Transverse colon (tissue), 4 donors: Measurements from ENCODE around the gene MADCAM1. TPM values are rescaled to one million over a fixed set of nuclear protein-coding genes. Genes with fewer than 3 reads are reported as not detected.

ENCODE experiments used
- DNase-seq: peaks from one replicate; pipeline ENCODE4 v3.0.0-alpha.2; 2019
- H3K27ac ChIP-seq, 4 donors: fragments of 200-600 bp; sonication (generic); 2 replicates each; pipeline ENCODE4 v1.5.1; 2016 to 2018; ENCODE audit warnings: inconsistent platforms in 4 of 4
- H3K27me3 ChIP-seq: fragments of 200-600 bp; sonication (generic); 2 replicates; pipeline ENCODE4 v1.5.1; 2017; ENCODE audit warnings: inconsistent platforms
- H3K36me3 ChIP-seq, 4 donors: fragments of 200-600 bp; sonication (generic); 2 replicates each; pipeline ENCODE4 v1.5.1; 2017 to 2019; ENCODE audit warnings: inconsistent platforms in 4 of 4
- H3K4me1 ChIP-seq, 4 donors: fragments of 200-600 bp; sonication (generic); 2 replicates each; pipeline ENCODE4 v1.5.1; 2017 to 2020; ENCODE audit warnings: inconsistent platforms in 4 of 4
- H3K4me3 ChIP-seq, 4 donors: fragments of 200-600 bp; sonication (generic); 1 replicate in 1 of 4; 2 replicates in 3 of 4; pipeline versions ENCODE4 v1.5.1 to v1.6.1; 2017 to 2019; ENCODE audit warnings: inconsistent platforms in 4 of 4
- H3K9me3 ChIP-seq, 2 donors: fragments of 200-600 bp; sonication (generic); 2 replicates each; pipeline ENCODE4 v1.5.1; 2017 to 2019; ENCODE audit warnings: inconsistent platforms in 2 of 2
- EP300 ChIP-seq: sonication (generic); formaldehyde crosslinking; IDR thresholded peaks from one replicate; pipeline ENCODE4 v1.6.1; 2017; ENCODE audit warnings: antibody characterized with exemption, low read depth
- POLR2A ChIP-seq: fragments of 450-650 bp; IDR thresholded peaks from one replicate; pipeline ENCODE4 v1.6.1; 2016; ENCODE audit warnings: antibody characterized with exemption, mild to moderate bottlenecking, moderate library complexity
- POLR2AphosphoS5 ChIP-seq, 3 donors: sonication (generic); formaldehyde crosslinking; IDR thresholded peaks; one replicate each; pipeline ENCODE4 v1.6.1; 2016; ENCODE audit warnings: antibody characterized with exemption in 3 of 3
- WGBS, 2 donors: methylation state at CpG; one replicate each; pipeline ENCODE4 v1.1.5; 2018; ENCODE audit warnings: low coverage in 1 of 2; 5-methylcytosine and 5-hydroxymethylcytosine counted together
- in situ Hi-C, 4 donors: fragments of 200-750 bp; cut with MboI; loops; one replicate each; pipeline versions ENCODE4 v1.15.0 to v1.15.1; 2017; ENCODE audit warnings: low sequenced_read_pairs in 3 of 4, low pct_ligation_motif_present in 1 of 4, low pct_unique_long_range_greater_than_20kb in 1 of 4
- intact Hi-C: fragments of 100-400 bp; cut with DNase I; formaldehyde crosslinking; loops from one replicate; pipeline ENCODE4 v1.15.1; 2023; ENCODE audit warnings: low total_unique reads
- total RNA-seq, 4 donors: library from RNA; depleted of rRNA; stranded (reverse); fragments of >200 nt; gene quantifications; one replicate each; pipeline ENCODE4 v1.1.0, GENCODE V29; 2016
- TF ChIP-seq, protein P1 (sequence below), 5 experiments: fragments of 200-600 bp in 3 of 5; fragments of 450-650 bp in 2 of 5; sonication (generic) in 3 of 5; IDR thresholded peaks; 1 replicate in 2 of 5; 2 replicates in 3 of 5; pipeline ENCODE4 v1.5.1; 2016 to 2017; ENCODE audit warnings: antibody characterized with exemption in 5 of 5, inconsistent platforms in 3 of 5, mild to moderate bottlenecking in 2 of 5, moderate library complexity in 1 of 5

MADCAM1 gene
- total RNA-seq, 4 donors from 2014 or later = 0.68 to 6.7 (median 2.9) TPM

- H3K4me1 ChIP-seq = peaks cover 5 to 17% (median 13%) of the 10 kb centered on the region in 4 donors
- DNase-seq = no peak
- 60 to 69% methylated on average over 1 to 18 of the region's 18 CpGs for WGBS, 2 donors
- H3K27me3 ChIP-seq = peaks cover 14% of the 10 kb centered on the region
- no peak overlapping the region for H3K4me3 ChIP-seq
- intact Hi-C loops = no loop called here
- H3K27ac ChIP-seq = no peak overlapping the region
- TF ChIP-seq POLR2AphosphoS5 (IDR thresholded peaks at IDR 0.05) = no peak
- TF ChIP-seq, protein P1, sequence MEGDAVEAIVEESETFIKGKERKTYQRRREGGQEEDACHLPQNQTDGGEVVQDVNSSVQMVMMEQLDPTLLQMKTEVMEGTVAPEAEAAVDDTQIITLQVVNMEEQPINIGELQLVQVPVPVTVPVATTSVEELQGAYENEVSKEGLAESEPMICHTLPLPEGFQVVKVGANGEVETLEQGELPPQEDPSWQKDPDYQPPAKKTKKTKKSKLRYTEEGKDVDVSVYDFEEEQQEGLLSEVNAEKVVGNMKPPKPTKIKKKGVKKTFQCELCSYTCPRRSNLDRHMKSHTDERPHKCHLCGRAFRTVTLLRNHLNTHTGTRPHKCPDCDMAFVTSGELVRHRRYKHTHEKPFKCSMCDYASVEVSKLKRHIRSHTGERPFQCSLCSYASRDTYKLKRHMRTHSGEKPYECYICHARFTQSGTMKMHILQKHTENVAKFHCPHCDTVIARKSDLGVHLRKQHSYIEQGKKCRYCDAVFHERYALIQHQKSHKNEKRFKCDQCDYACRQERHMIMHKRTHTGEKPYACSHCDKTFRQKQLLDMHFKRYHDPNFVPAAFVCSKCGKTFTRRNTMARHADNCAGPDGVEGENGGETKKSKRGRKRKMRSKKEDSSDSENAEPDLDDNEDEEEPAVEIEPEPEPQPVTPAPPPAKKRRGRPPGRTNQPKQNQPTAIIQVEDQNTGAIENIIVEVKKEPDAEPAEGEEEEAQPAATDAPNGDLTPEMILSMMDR (IDR thresholded peaks at IDR 0.05) = no peak
- TF ChIP-seq POLR2A = no peak
- no peaks in the 10 kb centered on the region for H3K9me3 ChIP-seq
- no peaks in the 10 kb centered on the region for H3K36me3 ChIP-seq
- in situ Hi-C loops = no loop called here
These were observed 39.7 kb upstream of the MADCAM1 start for GRCh38 chr19:456547-457110.

- intact Hi-C loops (no loop called here), in situ Hi-C loops (no loop called here)
- H3K27me3 ChIP-seq = peaks cover 24% of the 10 kb centered on the region
- WGBS, 2 donors = 96% methylated on average over 30 of the region's 30 CpGs; no CpG with 5 or more reads in 1 of the 2 donors
- no peak for TF ChIP-seq POLR2AphosphoS5 (IDR thresholded peaks at IDR 0.05)
- TF ChIP-seq EP300 = no peak
- no peak for TF ChIP-seq POLR2A
- TF ChIP-seq, protein P1 (IDR thresholded peaks at IDR 0.05) = no peak
- H3K4me3 ChIP-seq = no peak overlapping the region
- H3K27ac ChIP-seq = no peak overlapping the region
- peaks cover 5 to 23% (median 18%) of the 10 kb centered on the region in 4 donors for H3K4me1 ChIP-seq
- no peaks in the 10 kb centered on the region for H3K36me3 ChIP-seq
- DNase-seq = no peak
- H3K9me3 ChIP-seq = no peaks in the 10 kb centered on the region
These were observed 38.6 kb upstream of the MADCAM1 start for GRCh38 chr19:457636-458035.

DNA sequence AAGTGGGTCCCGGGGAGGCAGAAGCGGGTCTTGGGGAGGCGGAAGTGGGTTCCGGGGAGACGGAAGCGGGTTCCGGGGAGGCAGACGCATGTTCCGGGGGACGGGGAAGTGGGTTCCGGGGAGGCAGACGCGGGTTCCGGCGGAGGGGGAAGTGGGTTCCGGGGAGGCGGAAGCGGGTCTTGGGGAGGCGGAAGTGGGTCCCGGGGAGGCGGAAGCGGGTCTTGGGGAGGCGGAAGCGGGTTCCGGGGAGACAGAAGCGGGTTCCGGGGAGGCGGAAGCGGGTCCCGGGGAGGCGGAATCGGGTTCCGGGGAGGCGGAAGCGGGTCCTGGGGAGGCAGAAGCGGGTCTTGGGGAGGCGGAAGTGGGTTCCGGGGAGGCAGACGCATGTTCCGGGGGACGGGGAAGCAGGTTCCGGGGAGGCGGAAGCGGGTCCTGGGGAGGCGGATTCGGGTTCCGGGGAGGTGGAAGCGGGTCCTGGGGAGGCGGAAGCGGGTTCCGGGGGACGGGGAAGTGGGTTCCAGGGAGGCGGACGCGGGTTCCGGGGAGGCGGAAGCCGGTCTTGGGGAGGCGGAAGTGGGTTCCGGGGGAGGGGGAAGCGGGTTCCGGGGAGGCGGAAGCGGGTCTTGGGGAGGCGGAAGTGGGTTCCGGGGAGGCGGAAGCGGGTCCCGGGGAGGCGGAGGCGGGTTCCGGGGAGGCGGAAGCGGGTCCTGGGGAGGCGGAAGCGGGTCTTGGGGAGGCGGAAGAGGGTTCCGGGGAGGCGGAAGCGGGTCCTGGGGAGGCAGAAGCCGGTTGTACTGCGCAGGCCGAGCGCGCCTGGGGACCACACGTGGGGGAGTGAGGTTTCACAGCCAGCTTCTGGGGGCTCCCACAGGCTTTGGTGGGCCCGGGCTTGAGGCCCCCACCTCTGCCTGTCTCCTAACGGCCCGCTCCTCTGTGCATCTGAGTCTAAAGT, 37.9 kb upstream of the MADCAM1 start:
- DNase-seq = no peak
- 93 to 99% methylated on average over 27 to 87 of the region's 89 CpGs for WGBS, 2 donors
- H3K9me3 ChIP-seq = no peaks in the 10 kb centered on the region
- peaks cover 5 to 23% (median 18%) of the 10 kb centered on the region in 4 donors for H3K4me1 ChIP-seq
- no peak overlapping the region for H3K4me3 ChIP-seq
- no peaks in the 10 kb centered on the region for H3K36me3 ChIP-seq
- H3K27ac ChIP-seq = no peak overlapping the region
- intact Hi-C loops (no loop called here), in situ Hi-C loops (no loop called here)
- H3K27me3 ChIP-seq = peaks cover 25% of the 10 kb centered on the region
- TF ChIP-seq EP300 (no peak), POLR2AphosphoS5 (IDR thresholded peaks at IDR 0.05) (no peak), POLR2A (no peak)
- TF ChIP-seq, protein P1 (IDR thresholded peaks at IDR 0.05) = no peak
